UCSD-AML1 (cell line): Measurements from ENCODE around the gene HK1.
"Not testable (repeated sequence)": the region's sequence is repeated elsewhere in the genome, so short reads cannot be mapped to it uniquely, and the experiment has no call there.

Experiments
- DNase-seq: peaks from one replicate; lab custom pipeline; 2025; ENCODE audit not compliant: unreplicated experiment; lab: John Stamatoyannopoulos, UW

The HK1 gene

GRCh38 chr10:69308304-69308703 is 30.0 kb downstream of the HK1 start:
- DNase-seq, result not testable (repeated sequence)

DNA sequence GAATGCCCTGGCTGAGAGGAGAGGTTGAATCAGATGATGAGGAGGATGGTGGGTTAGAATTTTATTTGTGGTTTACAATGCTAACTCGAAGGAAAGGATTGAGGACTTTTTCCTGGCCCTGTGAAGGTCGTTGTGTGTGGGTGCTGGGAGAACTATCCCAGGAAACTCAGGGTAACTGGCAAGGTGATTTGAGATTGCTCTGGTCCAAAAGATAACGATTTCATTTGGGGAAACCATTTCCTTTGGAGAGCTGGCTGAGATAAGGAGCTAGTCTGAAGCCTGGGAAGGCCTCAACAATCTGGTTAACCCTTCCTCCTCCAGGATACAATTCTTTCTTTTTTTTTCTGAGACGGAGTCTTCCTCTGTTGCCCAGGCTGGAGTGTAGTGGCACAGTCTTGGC is 33.0 kb downstream of the HK1 start:
- no peak for DNase-seq

GRCh38 chr10:69312528-69312927 is 34.2 kb downstream of the HK1 start:
- DNase-seq, result no peak

- DNase-seq, result no peak
Measured at GRCh38 chr10:69315100-69315542, 36.8 kb downstream of the HK1 start.

DNA sequence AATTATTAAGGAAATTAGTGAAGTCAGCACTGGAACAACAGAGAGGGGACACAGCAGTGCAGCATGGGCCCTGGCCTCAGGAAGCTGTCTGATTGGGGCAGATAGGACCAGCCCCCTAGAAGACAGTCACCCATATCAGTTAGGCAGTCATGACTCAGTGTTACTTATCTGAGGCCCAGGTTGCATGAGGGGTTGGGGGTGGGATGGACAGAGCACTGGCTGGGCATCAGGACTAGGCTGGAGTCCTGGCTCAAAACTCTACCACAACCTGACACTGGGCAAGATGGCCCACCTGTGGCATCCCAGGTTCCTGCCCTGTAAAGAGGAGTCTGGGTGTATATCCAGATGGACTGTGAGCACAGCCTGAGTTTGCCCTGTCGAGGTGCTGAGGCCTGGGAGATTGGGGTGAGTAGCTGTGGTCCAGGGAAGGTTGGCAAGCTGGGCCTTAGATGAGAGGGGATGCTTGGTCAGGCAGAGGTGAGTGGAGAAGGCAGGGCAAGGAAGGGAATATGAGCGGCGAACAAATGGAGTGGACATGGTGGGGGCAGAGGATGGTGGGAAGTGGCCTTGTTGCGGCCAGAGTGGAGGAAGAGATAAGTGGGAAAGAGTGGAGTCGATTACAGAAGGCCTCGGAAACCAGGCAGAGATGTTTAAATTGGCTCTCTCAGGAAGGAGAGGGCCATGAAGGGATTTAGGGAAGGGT is 37.5 kb downstream of the HK1 start:
- DNase-seq, result no peak

GRCh38 chr10:69316313-69317059 is 38.2 kb downstream of the HK1 start:
- DNase-seq, result no peak

- no peak for DNase-seq
Measured at GRCh38 chr10:69317175-69317604, 38.9 kb downstream of the HK1 start.

GRCh38 chr10:69317626-69318105 is 39.4 kb downstream of the HK1 start:
- no peak for DNase-seq

DNA sequence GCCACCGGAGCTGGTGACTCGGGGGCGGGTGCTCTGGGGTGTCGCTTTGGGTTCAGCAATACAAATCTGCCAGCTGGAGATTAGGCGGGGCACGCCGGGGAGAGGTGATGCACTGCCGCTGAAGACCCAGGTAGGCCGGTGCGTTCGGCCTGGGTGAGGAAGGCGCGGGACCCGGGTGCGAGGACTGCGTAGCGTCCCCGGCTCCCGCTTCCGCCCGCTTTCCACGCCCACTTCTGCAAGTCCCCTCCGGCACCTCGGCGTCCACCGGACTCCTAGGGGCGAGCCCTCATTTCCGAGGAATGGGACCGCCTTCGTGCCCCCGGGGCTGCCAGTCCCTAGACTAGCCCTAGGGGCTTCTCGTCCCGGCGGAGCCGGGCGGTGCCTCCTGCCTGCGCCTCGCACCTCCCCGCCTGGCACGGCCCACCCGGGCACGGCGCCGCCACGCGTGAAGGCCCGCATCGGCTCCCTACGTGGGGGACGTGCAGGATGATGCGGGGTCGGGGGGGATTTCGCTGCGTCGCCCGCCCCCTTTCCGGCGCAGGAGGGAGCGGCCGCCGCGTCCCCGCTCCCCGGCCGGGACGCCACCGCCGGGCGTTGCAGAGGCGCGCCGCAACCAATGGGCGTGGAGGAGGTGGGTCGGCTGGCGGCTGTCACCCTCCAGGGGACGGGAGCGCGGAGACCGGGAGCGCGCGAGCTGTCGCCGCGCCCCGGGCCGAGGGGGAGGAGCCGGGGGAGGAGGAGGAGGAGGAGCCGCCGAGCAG is 40.0 kb downstream of the HK1 start:
- DNase-seq, result peak; percentile 92

GRCh38 chr10:69318867-69319727 is 40.8 kb downstream of the HK1 start:
- peak; percentile 73 for DNase-seq

DNA sequence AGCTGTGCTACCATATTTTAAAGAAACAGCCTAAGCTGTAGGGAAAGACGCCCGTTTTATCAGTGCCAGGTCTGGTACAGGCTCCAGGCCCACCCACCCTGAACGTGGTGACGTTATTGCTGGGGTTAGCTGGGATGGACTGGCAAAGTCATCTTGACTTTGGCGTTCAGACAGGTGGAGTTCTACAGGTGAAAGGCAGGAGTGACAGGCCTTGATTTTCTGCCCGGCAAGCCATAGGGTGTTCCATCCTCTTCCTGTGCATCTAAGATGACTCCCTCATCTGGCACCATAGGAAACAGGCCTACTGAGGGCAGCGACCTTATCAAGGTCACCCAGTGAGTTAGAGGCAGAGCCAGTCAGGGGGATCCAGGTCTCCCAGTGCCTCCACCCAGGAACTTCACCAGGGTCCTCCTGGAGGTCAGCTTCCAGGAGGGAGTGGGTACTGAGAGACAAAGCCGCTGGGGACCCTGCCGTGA is 41.6 kb downstream of the HK1 start:
- DNase-seq, result no peak

GRCh38 chr10:69320521-69320920 is 42.2 kb downstream of the HK1 start:
- no peak for DNase-seq

- no peak for DNase-seq
Measured at GRCh38 chr10:69321039-69321715, 42.9 kb downstream of the HK1 start.

DNA sequence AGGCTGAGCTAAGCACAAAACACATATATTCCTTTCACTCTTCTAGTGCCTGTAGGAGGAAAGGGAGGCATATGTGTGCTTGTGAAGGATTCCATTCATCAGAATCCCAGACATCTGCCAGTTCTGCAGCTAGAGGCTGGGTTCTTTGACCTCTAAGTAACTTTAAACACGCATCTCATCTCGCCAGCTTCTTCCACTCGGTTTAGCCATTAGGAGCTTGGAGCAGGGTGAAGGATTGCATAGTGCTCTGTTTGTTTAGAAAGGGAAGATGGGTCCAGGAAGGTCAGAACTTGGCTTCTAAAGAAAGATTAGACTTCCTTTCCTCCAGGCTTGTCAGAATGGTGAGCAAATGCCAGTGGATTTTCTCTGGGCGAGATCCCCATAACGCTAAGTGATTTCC is 43.6 kb downstream of the HK1 start:
- DNase-seq, result no peak

GRCh38 chr10:69322346-69322745 is 44.0 kb downstream of the HK1 start:
- not testable (repeated sequence) for DNase-seq

DNA sequence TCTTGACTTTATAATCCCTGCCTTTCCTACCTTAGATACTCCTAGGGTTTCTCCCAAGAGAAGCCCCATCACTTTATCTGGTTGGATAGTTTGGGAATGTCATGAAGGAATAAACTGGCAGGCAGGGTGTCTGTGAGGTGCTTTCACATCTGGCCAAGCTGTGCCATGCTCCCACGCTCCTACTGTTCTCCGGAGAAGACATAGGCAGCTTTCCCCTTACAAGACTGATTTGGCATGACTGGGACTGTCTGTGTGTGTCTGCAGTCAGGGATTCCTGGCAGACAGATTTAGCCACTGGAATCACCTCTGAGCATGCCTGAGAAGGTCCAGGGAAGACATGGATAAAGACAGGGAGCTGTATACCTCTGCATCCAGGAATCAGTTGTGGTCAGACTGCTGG is 45.3 kb downstream of the HK1 start:
- DNase-seq, result no peak

DNA sequence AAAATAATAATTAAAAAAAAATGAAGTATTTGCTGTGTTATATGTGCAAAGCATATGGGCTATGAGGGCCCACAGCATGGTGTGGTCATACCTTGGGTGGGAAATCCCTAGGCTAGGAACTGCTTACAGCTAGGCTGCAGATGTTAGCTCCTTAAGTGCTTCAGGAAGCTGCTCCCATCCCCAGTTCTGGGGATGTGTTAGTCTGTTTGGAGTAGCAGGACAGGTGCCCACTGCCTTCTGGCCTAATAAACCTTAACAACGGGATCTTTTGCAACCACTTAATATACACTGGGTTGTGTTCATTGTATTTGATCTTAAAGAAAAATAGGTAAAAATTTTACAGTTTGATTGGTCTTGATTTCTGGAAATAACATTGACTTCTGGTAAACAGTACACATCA is 46.3 kb downstream of the HK1 start:
- DNase-seq, result no peak

DNA sequence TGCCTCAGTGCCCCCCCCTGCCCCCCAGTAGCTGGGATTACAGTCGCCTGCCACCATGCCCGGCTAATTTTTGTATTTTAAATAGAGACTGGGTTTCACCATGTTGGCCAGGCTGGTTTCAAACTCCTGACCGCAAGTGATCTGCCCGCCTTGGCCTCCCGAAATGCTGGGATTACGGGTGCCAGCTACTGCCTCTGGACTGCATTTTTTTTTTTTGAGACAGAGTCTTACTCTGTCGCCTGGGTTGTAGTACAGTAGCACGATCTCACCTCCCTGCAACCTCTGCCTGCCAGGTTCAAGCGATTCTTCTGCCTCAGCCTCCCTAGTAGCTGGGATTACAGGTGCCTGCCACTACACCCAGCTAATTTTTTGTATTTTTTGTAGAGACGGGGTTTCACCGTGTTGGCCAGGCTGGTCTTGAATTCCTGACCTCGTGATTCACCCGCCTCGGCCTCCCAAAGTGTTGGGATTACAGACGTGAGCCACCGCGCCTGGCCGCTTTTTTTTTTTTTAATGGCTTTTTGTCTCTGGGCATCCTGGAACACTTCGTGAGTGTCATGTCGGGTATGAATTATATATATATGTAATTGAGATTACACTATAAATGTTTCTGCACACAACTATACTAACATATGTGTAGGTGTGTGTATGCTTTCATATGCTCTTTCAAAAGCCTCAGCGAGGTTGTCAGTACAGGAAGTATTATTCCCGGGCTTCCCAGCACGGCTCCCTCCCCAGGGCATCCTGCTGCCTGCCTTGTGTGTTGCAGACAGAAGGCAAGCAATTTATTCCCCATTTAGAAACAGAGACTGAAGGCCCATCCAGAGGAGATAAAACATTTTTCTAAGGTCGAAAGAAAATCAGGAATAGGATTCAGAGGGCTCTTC is 47.6 kb downstream of the HK1 start:
- DNase-seq, result not testable (repeated sequence)

DNA sequence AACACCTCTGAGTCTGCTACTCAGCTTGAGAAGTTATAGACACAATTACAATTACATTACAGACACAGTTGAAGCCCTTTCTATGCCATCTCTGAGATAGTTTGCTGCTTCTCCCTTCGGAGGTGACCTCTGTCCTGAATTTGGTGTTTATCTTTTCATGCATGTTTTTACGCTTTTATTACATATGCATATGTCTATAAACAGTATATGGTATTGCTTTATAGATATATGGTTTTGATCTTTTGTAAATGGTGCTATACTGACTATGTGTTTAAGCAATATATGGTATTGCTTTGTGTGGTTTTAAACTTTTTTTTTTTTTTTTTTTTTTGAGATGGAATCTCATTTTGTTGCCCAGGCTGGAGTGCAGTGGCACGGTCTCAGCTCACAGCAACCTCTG is 48.4 kb downstream of the HK1 start:
- DNase-seq, result no peak
